ENCODE measurements around the gene SEMA7A. TPM values are rescaled to one million over a fixed set of nuclear protein-coding genes. Genes with fewer than 3 reads are reported as not detected.

The SEMA7A gene
- total RNA-seq, 3 donors from 2014 or later = 1.6 to 3.7 (median 3.0) TPM

DNA sequence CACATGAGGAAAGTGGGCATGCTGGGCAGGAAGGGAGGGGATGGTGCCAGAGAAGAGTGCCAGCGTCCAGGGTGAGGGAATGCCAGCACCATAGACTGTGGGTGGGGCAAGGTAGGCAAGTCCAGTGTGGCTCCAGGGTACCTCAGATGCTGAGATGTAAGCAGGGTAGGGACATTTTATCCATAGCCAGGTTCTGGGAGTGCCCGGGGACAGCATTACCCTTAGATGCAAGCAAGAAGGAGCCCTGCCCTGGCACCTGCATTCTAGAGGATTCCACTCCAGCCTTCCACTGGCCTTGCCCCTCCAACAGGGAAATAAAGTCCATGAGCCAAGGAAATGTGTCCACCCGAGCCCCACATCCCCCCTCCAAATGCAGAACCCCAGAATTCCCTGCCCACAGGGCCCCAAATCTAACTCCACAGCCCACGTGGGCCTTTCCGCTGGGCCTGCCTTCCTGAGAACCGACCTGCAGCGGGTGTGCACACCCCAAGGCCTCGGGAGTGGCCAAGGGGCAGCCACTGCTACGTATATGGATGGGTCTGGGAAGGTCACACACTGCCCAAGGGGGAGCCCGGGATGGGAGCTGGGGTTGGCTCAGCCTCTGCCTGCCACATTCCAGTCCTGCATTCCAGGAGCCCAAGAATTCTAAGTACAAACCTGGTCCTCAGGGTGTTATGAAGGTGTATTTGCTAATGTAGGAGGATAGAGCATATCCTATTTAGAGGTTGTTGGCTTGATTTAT lies 46.0 kb downstream of the SEMA7A start:
- DNase-seq (no peak), ATAC-seq (no peak)
- TF ChIP-seq CTCF (IDR thresholded peaks at IDR 0.05) = no peak
- Histone ChIP-seq H3K4me3 (no peak overlapping the region), H3K36me3 (ENCODE audit: low read depth) (no peaks in the 10 kb centered on the region), H3K9me3 (no peaks in the 10 kb centered on the region), H3K4me1 (ENCODE audit: low read depth) (no peaks in the 10 kb centered on the region)
- intact Hi-C loops (cut with DNase I, micrococcal nuclease) = loop anchor here in 1 of 2 donors (10.0 kb wide), 1 partner anchor 237 kb away; no protein-coding TSS in a partner anchor

DNA sequence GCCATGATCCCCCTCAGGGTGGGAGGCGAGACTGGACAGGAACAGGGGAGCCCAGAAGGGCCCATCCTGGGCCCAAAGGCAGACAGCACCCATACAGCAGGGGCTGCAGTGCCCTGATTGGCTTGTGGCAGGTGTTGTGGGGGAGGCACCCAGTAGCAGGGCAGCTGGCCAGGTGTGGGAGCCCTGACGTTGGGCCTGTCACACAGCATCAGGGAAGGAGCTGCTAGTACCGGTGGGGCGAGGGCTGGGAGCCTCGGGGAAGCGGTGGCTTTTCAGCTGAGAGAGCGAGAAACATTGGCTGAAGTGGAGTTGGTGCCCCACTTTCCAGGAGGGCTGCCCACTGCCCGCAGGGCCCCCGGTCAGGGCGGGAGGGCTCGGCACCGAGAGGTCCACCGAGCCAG lies 46.6 kb downstream of the SEMA7A start:
- no peaks in the 10 kb centered on the region for H3K9me3 ChIP-seq
- no peak overlapping the region for H3K4me3 ChIP-seq
- peaks cover 3% of the 10 kb centered on the region for H3K4me1 ChIP-seq (ENCODE audit: low read depth)
- TF ChIP-seq CTCF (IDR thresholded peaks at IDR 0.05) = no peak
- H3K36me3 ChIP-seq (ENCODE audit: low read depth) = no peaks in the 10 kb centered on the region
- ATAC-seq (no peak), DNase-seq (peak in 1 of 3 donors; percentile 54)
- intact Hi-C loops (cut with DNase I, micrococcal nuclease) = loop anchor here in 1 of 2 donors (10.0 kb wide), 1 partner anchor 238 kb away; no protein-coding TSS in a partner anchor

DNA sequence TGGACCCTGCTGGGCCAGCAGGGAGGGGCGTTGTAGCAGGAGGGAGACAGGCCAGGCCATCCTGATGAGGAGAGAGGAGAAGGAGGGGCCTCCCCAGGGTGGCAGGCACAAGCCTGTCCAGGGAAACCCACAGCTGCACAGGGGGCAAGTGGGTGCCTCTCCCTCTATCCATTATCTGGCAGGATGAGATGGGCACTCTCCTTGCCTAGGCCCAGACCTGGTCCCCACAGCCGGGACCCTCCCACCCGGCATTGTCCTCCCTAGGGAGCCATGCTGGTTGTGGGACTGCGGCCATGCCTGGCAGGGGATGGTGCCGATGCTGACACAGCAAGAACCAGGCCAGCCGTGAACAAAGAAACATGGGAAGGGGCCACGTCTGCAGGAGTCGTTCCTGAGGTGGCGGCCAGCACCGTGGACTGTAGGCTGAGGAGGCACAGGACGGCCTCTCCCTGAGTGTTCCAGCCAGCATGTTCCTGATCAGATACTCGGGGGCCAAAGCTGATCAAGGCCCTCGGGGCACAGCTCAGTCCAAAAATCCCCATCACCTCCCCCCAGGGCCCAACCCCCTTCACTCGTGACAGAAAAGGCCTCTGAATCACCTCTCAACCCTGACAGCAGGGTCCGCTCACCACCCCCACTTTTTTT lies 47.1 kb downstream of the SEMA7A start:
- H3K4me1 ChIP-seq (ENCODE audit: low read depth) = peaks cover 3% of the 10 kb centered on the region
- H3K36me3 ChIP-seq (ENCODE audit: low read depth) = no peaks in the 10 kb centered on the region
- peak in 2 of 3 donors; percentile 17 to 46 for DNase-seq
- H3K9me3 ChIP-seq = no peaks in the 10 kb centered on the region
- ATAC-seq = no peak
- H3K4me3 ChIP-seq = no peak overlapping the region
- TF ChIP-seq CTCF (IDR thresholded peaks at IDR 0.05) = no peak
- intact Hi-C loops (cut with DNase I, micrococcal nuclease) = loop anchor here in 1 of 2 donors (10.0 kb wide), 1 partner anchor 238 kb away; no protein-coding TSS in a partner anchor

- H3K9me3 ChIP-seq = no peaks in the 10 kb centered on the region
- H3K4me1 ChIP-seq (ENCODE audit: low read depth) = peaks cover 3% of the 10 kb centered on the region
- no peaks in the 10 kb centered on the region for H3K36me3 ChIP-seq (ENCODE audit: low read depth)
- no peak overlapping the region for H3K4me3 ChIP-seq
- intact Hi-C loops (cut with DNase I, micrococcal nuclease) = loop anchor here in 1 of 2 donors (10.0 kb wide), 1 partner anchor 239 kb away; no protein-coding TSS in a partner anchor
- peak in 2 of 3 donors; percentile 17 to 43 for DNase-seq
- no peak for ATAC-seq
- TF ChIP-seq CTCF (IDR thresholded peaks at IDR 0.05) = no peak
Measured at GRCh38 chr15:74385733-74386132, 48.0 kb downstream of the SEMA7A start.

- Histone ChIP-seq H3K36me3 (ENCODE audit: low read depth) (no peaks in the 10 kb centered on the region), H3K4me3 (no peak overlapping the region), H3K4me1 (ENCODE audit: low read depth) (peaks cover 3% of the 10 kb centered on the region), H3K9me3 (no peaks in the 10 kb centered on the region)
- ATAC-seq (peak; percentile 68), DNase-seq (peak; percentile 26 to 81 (median 38))
- intact Hi-C loops (cut with DNase I, micrococcal nuclease) = loop anchor here (5.0 to 10.0 kb wide), 2 partner anchors 52 to 240 kb away; no protein-coding TSS in a partner anchor
- no peak for TF ChIP-seq CTCF (IDR thresholded peaks at IDR 0.05)
Measured at GRCh38 chr15:74384881-74385643, 48.7 kb downstream of the SEMA7A start.
